Body of pancreas (tissue), 4 donors: Measurements from ENCODE around the gene OTUD5.

Source experiments
- POLR2A ChIP-seq, 3 donors: fragments of 450-650 bp; IDR thresholded peaks; one replicate each; pipeline ENCODE4 v1.6.1; 2016; ENCODE audit warnings: antibody characterized with exemption in 3 of 3, mild to moderate bottlenecking in 2 of 3
- TF ChIP-seq, protein P1 (sequence below), 7 experiments: fragments of 450-650 bp in 4 of 7; fragments of 200-600 bp in 3 of 7; sonication (generic) in 3 of 7; IDR thresholded peaks; one replicate each; pipeline ENCODE4 v1.5.1; 2016 to 2019; ENCODE audit warnings: antibody characterized with exemption in 7 of 7

- TF ChIP-seq, protein P1, sequence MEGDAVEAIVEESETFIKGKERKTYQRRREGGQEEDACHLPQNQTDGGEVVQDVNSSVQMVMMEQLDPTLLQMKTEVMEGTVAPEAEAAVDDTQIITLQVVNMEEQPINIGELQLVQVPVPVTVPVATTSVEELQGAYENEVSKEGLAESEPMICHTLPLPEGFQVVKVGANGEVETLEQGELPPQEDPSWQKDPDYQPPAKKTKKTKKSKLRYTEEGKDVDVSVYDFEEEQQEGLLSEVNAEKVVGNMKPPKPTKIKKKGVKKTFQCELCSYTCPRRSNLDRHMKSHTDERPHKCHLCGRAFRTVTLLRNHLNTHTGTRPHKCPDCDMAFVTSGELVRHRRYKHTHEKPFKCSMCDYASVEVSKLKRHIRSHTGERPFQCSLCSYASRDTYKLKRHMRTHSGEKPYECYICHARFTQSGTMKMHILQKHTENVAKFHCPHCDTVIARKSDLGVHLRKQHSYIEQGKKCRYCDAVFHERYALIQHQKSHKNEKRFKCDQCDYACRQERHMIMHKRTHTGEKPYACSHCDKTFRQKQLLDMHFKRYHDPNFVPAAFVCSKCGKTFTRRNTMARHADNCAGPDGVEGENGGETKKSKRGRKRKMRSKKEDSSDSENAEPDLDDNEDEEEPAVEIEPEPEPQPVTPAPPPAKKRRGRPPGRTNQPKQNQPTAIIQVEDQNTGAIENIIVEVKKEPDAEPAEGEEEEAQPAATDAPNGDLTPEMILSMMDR (IDR thresholded peaks at IDR 0.05), result no peak
- no peak for TF ChIP-seq POLR2A (IDR thresholded peaks at IDR 0.05)
Measured at GRCh38 chrX:48957477-48957826, at the start of gene OTUD5.
